Measurements from ENCODE around the gene ABCC8.

ABCC8 gene

GRCh38 chr11:17505146-17505545, 28.5 kb upstream of the ABCC8 start:
- DNase-seq (ENCODE audit: low read depth), result no peak

- no peak for DNase-seq (ENCODE audit: low read depth)
Measured at GRCh38 chr11:17504330-17505107, 27.9 kb upstream of the ABCC8 start.

GRCh38 chr11:17502630-17503029, 26.0 kb upstream of the ABCC8 start:
- no peak for DNase-seq (ENCODE audit: low read depth)

GRCh38 chr11:17500673-17501072, 24.0 kb upstream of the ABCC8 start:
- DNase-seq (ENCODE audit: low read depth), result no peak

GRCh38 chr11:17498475-17498874, 21.8 kb upstream of the ABCC8 start:
- no peak for DNase-seq (ENCODE audit: low read depth)

GRCh38 chr11:17498058-17498457, 21.4 kb upstream of the ABCC8 start:
- no peak for DNase-seq (ENCODE audit: low read depth)

GRCh38 chr11:17496406-17496805, 19.8 kb upstream of the ABCC8 start:
- DNase-seq (ENCODE audit: low read depth), result no peak

- DNase-seq (ENCODE audit: low read depth), result no peak
Measured at GRCh38 chr11:17494019-17494418, 17.4 kb upstream of the ABCC8 start.

GRCh38 chr11:17490938-17491337, 14.3 kb upstream of the ABCC8 start:
- DNase-seq (ENCODE audit: low read depth), result no peak

GRCh38 chr11:17490232-17490631, 13.6 kb upstream of the ABCC8 start:
- no peak for DNase-seq (ENCODE audit: low read depth)

- DNase-seq (ENCODE audit: low read depth), result no peak
Measured at GRCh38 chr11:17489751-17490150, 13.1 kb upstream of the ABCC8 start.

- DNase-seq (ENCODE audit: low read depth), result no peak
Measured at GRCh38 chr11:17488563-17488962, 11.9 kb upstream of the ABCC8 start.

- no peak for DNase-seq (ENCODE audit: low read depth)
Measured at GRCh38 chr11:17486646-17487045, 10.0 kb upstream of the ABCC8 start.

- no peak for DNase-seq (ENCODE audit: low read depth)
Measured at GRCh38 chr11:17483505-17483904, 6.9 kb upstream of the ABCC8 start.

- DNase-seq (ENCODE audit: low read depth), result no peak
Measured at GRCh38 chr11:17481905-17482304, 5.3 kb upstream of the ABCC8 start.

GRCh38 chr11:17479284-17480214, 2.9 kb upstream of the ABCC8 start:
- no peak for DNase-seq (ENCODE audit: low read depth)

- DNase-seq (ENCODE audit: low read depth), result no peak
Measured at GRCh38 chr11:17478070-17478469, 1.4 kb upstream of the ABCC8 start.

- DNase-seq (ENCODE audit: low read depth), result no peak
Measured at GRCh38 chr11:17477361-17477760, 716 bp upstream of the ABCC8 start.

GRCh38 chr11:17477084-17477333, 364 bp upstream of the ABCC8 start:
- no peak for DNase-seq (ENCODE audit: low read depth)

GRCh38 chr11:17475666-17476316, 854 bp downstream of the ABCC8 start:
- no peak for DNase-seq (ENCODE audit: low read depth)

- no peak for DNase-seq (ENCODE audit: low read depth)
Measured at GRCh38 chr11:17473071-17473744, 3.4 kb downstream of the ABCC8 start.

- DNase-seq (ENCODE audit: low read depth), result no peak
Measured at GRCh38 chr11:17472467-17472866, 4.2 kb downstream of the ABCC8 start.
